8988T (cell line): Measurements from ENCODE around the gene HSH2D.
A peak's percentile ranks its signal among the peaks of the same experiment; 100 is the strongest.
"Not testable (repeated sequence)": the region's sequence is repeated elsewhere in the genome, so short reads cannot be mapped to it uniquely, and the experiment has no call there.

Experiments
- DNase-seq: peaks from one replicate; pipeline ENCODE4 v3.0.0; 2011

The HSH2D gene

DNA sequence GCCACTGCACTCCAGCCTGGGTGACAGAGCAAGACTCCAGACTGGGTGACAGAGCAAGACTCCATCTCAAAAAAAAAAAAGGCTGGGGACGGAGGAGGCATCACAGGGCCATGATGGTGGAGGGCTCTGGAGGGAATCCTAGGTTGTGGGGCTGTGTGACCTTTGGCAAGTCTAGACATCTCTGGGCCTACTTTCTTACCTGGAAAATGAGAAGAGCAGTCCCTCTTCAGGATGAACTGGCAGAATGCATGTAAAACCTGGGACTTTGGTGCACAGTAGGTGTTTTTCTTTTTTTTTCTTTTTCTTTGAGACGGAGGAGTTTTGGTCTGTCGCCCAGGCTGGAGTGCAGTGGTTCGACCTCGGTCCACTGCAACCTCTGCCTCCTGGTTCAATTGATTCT is 16.2 kb downstream of the HSH2D start:
- DNase-seq: no peak

DNA sequence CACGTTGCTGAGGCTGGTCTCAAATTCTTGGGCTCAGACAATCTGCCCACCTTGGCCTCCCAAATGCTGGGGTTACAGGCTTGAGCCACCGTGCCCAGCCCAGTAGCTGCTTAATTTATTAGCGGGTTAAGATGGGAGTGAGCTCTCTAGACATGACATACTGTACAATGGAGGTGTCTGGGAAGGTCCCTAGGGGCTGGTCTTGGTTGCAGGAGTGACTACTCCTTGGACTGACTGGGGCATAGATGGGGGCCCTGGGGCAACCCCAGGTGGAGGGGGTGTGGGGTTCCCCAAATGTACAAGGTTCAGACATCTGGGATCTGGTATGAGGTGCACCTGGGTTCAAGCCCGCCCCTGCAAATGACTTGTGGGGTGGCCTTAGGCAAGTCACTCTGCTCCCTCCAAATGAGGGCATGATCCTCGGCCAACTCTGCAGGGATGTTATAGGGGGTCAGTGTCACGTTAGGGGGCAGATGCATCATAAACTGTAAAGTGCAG is 17.0 kb downstream of the HSH2D start:
- DNase-seq: no peak

DNA sequence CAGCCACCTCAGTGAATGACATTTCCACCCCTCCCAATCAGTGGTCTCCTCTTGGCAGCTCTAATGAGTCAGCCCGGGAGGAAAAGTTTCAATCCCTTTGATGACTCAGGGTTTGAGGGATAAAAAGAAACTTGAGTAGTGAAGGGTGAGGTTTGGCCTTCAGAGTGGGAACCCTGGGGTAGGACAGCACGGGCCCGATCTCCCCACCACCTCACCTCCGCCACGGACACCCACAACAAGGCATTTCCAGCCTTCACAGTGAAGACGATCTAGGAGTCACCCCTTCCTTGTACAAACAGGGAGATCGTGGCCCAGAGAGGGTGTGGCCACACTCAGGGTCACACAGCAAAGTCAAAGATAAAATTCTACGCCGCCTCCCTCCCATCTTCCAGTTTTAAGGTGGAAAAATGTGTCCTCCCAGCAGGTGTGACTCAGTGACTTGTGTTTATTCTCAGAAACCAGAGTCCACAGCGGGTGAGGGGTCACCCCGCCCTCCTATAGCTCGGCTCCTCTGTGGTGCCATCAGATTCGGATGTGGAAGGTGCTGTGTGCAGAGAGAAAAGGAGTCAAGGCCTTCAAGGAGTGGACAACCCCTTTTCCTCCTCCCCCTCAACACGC is 17.6 kb downstream of the HSH2D start:
- DNase-seq: peak; percentile 34

DNA sequence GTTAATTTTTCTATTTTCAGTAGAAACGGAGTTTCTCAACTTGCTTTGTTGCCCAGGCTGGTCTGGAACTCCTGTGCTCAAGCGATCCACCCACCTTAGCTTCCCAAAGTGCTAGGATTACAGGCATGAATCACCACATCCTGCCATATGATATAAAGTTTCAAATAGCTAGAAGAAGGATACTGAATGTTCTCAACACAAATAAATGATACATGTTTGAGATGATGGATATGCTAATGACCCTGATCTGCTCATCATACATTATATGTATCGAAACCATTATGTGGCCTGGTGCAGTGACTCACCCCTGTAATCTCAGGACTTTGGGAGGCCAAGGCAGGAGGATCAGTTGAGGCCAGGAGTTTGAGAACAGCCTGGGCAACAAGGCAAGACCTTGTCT is 18.4 kb downstream of the HSH2D start:
- no peak for DNase-seq

DNA sequence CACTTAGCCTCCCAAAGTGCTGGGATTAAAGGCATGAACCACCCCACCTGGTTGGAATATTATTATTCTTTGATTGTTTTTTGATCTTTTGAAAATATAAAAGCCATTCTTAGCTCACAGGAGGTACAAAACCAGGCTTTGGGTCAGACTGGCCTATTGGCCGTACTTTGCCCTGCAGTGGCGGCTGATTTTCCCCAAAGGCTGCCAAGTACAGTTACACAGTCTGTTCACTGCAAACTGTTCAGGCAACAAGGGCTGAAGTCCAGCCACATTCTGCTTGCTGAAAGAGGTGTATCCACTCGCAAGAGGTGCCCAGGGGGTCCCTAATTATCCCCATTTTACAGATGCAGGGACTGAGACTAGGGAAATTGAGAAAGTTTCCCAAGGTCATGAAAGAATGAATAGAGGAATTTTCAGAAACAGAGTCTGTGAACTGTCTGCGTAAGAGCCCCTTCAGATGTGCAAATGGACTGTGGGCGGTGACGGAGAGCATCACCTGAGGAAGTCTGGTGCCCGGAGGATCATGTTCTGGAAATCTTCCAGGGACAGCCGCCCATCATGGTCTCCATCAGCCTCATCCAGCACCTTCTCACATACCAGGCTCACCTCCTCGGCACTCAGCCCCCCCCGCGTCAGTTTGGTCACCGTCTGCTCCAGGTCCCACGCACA is 20.9 kb downstream of the HSH2D start:
- DNase-seq: no peak

DNA sequence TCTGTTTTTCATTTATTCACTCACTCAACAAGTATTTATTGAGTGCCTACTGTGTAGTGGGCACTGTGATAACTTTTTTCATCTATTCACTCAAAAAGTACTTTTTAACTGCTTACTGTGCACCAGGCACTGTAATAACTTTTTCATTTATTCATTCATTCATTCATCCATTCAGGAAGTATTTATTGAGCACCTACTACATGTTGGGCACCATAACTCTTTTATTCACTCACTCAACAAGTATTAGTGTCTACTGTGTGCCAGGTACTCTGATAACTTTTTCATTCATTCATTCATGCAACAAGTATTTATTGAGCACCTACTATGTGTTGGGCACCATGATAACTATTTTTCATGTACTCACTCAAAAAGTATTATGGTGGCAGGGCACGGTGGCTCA is 22.9 kb downstream of the HSH2D start:
- DNase-seq: no peak

DNA sequence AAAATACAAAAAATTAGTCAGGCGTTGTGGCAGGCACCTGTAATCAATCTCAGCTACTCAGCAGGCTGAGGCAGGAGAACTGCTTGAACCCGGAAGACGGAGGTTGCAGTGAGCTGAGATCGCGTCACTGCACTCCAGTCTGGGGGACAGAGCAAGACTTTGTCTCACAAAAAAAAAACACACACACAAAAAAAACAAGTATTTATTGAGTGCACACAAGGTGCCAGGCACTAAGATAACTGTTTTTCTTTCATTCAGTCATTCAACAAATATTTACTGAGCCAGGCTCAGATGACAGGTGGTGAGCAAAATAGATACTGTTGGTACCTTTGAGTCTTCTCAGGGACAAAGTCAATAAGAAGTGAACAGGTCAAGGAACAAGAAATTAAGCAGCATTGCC is 23.6 kb downstream of the HSH2D start:
- DNase-seq: no peak

DNA sequence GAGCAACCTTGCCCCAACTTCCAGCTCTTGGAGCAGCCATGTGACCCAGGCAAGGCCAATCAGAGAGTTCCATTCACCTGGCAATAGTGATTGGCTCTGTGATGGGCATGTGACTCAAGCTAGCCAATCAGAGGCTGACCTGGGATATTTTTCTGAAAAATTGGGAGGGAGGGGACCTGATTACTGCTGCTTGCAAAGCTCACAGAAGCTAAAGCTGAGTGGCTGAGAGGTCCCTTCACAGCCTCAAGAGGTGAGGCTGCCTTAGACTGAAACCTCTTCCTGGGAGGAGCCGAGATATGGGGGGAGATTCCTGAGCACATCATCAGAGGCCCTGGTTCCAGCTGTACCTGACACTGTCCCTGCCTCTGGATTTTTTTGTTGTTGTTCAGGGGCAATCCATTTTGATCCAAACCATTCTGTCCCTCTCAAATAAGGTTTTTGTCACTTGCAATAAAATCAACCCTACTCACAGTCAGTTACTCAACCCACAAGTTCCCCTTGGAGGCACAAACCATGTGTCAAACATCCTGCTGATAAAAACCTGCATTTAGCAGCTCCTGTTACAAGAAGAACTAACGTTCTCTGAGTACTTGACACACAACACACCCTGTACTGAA is 25.1 kb downstream of the HSH2D start:
- DNase-seq: no peak

DNA sequence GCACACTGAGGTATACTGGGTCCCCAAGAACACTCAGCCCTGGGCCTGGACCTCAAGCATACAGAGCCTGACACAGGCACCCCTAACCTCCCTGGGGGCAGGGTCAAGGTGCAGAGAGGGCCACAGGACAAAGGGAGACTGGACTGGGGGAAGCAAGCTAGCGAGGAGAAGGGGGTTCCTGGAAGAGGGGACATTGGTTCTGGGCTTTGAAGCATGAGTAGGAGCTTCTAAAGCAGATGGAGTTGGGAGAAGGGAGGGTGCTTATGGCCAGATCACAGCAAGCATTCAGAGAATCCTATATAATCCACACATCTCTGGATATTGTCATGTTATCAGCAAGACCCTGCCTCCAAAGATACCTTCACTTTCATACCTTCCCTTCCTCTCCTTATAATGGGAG is 26.6 kb downstream of the HSH2D start:
- no peak for DNase-seq

DNA sequence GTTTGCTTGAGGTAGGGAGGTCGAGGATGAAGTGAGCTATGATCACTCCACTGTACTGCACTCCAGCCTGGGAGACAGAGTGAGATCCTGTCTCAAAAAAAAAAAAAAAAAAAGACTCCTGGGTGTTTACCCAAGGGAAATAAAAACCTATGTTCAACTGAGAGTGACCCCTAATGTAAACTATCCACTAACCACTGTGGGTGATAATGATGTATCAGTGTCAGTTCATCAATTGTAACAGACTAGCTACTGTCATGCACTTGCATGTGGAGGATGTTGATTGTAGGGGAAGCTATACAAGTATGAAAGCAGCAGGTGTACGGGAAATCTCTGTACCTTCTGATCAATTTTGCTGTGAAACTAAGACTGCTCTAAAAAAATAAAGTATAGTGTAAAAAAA is 32.5 kb downstream of the HSH2D start:
- no peak for DNase-seq

DNA sequence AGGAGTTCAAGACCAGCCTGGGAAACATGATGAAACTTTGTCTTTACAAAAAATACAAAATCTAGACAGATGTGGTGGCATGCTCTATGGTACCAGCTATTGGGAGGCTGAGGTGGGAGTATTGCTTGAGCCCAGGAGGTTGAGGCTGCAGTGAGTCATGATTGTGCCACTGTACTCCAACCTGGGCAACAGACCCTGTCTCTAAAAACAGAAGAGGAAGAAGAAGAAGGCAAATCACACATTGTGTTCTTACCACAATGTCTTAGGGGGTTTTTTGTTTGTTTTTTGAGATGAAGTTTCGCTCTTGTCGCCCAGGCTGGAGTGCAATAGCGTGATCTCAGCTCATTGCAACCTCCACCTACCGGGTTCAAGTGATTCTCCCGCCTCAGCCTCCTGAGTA is 35.4 kb downstream of the HSH2D start:
- DNase-seq: not testable (repeated sequence)

DNA sequence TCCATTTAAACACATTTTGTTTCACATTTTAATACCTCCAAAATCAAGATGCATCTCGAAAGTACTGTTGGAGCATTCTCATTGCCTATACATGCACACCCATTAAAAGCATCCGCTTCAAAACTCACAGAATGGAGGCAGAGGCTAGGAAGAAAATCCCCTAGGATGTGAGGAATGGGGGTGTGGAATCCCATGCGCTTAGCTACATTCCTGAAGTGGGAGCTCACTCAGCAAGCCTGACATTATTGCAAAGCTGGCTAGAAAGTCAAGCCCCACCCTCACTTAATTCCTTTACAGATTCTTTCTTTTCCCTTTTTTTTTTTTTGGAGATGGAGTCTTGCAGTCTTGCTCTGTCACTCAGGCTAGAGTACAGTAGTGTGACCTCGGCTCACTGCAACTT is 37.1 kb downstream of the HSH2D start:
- DNase-seq: no peak

DNA sequence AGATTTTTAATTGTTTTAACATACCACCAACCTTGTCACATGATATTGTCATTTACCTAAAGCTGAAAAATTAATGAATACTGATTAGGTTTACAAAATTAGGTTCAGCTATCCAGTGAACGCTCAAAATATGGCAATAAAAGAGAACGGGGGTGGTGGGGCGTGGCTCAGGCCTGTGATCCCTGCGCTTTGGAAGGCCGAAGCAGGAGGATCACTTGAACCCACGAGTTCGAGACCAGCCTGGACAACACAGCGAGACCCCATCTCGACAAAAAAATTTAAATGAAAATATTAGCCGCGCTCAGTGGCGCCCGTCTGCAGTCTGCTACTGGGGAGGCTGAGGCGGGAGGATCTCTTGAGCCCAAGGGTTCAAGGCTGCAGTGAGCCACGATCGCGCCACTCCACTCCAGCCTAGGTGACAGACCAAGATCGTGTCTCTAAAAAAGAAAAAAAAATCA is 41.2 kb downstream of the HSH2D start:
- DNase-seq: no peak

DNA sequence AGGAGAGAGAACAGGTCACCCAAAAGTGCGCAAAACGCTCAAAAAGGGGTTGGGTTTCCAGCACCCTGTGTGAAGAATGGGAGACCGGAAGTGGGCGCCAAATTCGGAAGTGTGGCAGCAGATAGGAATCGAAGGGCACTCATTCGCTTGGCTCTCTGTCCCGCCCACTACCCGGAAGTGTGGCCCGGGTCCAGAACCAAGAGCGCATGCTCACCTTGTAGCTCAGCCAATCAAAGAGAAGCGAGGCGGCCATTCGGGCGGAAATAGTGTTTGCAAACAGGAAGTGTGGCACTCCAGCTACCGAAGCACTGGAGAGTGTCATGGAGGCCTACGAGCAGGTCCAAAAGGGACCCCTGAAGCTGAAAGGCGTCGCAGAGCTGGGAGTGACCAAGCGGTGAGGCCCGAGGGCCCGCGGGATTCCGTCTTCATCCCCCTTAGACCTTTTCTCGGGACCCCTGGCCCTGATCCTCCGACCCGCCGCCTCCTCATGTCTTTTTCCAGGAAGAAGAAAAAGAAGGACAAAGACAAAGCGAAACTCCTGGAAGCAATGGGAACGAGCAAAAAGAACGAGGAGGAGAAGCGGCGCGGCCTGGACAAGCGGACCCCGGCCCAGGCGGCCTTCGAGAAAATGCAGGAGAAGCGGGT is 41.8 kb downstream of the HSH2D start, which contains the start of gene FAM32A:
Gene FAM32A (plus strand): TSS at position 288 of the 645 bp plus-strand sequence. CDS start 33 bp downstream, at position 321.
- DNase-seq: peak; percentile 87

DNA sequence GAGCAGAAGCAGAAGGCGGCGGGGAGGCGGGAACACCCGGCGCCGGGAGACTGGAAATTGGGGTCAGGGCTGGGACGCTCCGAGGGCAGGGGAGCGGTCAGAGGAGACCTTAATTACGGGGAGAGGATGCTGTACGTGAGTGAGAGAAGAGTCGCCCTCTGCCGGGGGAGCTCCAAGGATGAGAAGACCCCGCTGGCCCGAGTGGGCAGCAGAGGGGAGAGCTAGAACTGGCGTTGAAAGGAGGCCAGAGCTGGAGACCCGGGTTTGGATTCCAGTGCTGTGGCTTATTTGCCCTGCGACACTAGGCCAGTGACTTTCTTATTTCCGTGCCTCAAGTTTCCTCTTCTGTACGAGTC is 42.3 kb downstream of the HSH2D start:
- DNase-seq: no peak

DNA sequence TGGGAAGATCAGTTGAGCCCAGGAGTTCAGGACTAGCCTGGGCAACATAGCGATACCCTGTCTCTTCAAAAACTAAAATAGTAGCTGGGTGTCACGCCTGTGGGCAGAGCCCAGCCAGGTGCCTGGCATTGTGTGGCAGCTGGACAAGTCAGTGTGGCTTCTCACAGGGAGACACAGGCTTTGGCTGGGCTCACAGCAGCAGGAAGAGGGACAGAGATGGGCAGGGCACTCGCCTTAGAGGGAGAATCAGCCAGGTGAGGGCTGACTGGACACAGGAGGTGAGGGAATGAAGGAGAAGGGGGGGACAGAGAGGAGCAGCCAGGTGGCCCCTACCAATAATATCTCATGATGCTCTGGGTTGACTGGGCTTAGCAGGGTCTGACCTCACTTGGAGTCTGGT is 45.0 kb downstream of the HSH2D start:
- no peak for DNase-seq

DNA sequence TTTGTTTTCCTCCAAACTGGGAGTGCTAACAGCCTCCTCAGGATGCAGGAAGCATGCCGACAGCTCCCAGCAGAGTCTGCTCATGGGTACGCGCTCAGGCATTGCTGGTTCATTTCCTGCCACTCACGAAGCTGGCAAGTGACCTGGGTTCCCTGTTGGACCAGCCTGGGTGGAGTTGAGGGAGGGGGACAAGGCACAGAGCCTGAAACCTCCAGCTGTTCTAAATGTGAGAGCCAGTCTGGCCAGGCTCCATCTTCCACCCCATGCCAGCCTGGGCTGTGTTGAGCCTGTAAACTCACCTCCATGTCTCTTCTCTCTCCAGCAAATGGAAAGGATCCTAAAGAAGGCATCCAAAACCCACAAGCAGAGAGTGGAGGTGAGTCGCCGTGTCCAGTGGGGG is 46.7 kb downstream of the HSH2D start:
- DNase-seq: no peak

DNA sequence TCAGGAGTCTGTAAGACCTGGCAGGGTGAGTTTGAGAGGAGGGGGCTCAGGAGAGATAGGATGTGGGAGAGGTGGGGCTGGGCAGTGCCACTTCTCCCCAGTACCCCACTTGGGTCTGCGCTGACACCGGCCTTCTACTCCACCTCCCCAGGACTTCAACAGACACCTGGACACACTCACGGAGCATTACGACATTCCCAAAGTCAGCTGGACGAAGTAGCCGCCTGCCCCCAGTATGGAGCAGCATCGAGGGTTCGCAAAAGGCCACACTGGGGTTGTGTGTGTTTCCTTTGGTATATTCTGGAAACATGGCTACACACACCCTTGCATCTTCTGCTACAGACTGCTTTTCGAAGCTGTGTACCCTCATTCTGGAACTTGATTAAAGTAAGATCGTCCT is 47.3 kb downstream of the HSH2D start:
- no peak for DNase-seq

DNA sequence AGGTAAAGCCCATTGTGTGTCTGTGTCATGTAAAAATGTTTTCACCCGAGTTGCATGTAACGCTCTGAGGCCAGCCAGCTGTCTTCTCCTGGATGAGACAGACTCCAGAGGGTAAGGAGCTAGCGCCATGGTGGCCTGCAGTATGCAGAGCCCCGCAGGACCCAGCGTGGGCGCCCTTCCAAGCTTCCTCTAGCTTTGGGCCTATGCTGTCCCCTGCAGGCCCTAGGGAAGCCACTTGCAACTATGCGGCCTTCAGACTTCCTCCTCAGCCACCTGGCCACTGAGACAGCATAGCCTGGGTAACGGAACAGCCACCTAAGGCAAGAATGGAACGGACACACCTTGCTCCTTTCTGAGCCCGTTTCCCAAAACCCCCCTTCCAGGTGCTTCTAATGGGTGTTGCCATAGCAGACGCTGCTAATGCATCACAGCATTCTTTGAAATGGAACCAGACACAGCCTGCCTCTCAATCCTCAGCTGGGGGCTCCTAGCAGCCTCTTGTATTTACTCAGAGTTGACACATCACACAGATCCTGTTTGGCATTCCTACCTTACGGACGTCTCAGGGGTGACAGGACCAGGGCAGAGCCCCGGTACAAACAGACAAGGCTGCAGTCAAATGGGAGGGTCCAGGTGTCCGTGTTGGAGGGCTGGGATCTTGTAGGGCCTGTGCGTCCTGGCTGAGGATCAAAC is 47.9 kb downstream of the HSH2D start:
- no peak for DNase-seq

DNA sequence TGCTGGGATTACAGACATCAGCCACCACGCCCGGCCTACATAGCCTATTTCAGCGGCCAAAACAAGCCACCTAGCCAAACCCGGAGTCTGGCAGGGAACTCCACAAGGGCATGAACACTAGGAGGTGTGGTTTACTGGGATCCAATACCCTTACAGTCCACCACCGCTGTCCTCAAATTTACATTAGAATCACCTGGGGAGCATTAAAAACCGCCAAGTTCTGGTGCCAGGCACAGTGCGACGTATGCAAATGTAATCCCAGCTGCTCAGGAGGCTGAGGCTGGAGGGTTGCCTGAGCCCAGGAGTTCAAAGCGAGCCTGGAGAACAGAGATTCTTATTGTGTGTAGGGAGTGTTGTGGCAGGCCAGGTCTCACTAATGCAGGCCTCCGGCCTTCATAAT is 50.0 kb downstream of the HSH2D start:
- DNase-seq: no peak

DNA sequence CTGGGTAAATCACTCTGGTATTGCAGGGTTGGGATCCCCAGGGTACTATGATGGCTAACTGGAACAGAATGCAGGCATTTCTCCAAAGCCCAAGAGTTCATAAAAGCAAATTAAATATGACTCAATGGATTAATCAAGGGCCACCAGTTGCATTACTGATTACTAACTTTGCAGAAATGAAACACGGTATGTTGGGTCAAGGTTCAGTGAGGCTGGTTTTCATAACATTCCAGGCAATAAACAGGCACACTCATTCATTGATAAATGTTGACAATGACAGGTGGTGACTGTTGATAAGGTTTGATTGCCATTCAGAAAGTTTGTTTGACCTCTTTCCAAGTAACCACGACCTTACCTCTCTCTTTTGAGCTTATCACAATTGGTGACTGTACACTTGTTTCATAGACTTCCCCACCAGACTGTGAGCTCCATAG is 53.7 kb downstream of the HSH2D start:
- DNase-seq: no peak

DNA sequence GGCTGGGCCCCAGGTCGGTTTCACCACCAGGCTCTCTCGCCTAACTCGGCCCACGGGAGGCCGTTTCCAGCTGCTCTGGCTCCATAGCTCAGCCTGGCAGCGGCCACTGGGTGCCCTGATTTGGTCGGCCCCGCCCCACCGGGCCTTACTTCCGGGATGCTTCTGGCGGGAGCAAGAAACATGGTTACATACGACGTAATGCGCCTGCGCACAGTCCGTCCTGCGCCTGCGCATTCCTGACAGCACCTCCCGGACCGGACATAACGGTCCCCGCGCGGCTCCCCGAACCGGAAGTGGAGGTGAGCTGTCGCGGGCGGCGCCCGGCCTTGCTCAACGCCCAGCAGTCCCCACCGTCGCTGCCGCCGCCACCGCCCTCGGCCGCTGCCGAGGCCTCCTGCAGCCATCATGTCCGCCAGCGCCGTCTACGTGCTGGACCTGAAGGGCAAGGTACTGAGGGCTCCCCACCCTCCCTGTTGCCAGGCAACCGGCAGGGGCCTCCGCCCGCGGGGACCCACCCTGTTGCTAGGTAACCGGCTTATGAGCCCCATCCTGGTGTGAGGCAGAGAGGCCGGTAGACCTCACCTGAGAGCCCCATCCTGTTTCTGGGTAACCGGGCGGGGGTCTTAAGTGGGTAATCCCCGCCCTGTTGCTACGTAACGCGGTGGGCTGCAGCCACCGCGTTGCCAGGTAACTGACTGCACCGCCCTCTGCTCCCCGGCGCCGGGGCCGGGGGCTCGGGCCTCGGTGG is 54.3 kb downstream of the HSH2D start, which contains the start of gene AP1M1:
Gene AP1M1 (plus strand): TSS at position 290 of the 748 bp plus-strand sequence. CDS start 116 bp downstream, at position 406.
- DNase-seq: peak; percentile 84
